ENCODE measurements around the gene PSMG3. TPM values are rescaled to one million over a fixed set of nuclear protein-coding genes. Genes with fewer than 3 reads are reported as not detected.

The PSMG3 gene
- total and polyA plus RNA-seq, 2 of the 8 experiments (the other 6 are each of a cell fraction or from before 2014, with no cell fraction given): 30.2 to 62.0 TPM

- TF ChIP-seq CHD7 (IDR thresholded peaks at IDR 0.05; ENCODE audit: insufficient replicate concordance, low read length) (no peak), ASH2L (IDR thresholded peaks at IDR 0.05; ENCODE audit: low read length) (no peak), KDM4A (IDR thresholded peaks at IDR 0.05; ENCODE audit: low read depth, low read length, severe bottlenecking) (no peak), TEAD4 (IDR thresholded peaks at IDR 0.05; ENCODE audit: low read depth, low read length) (no peak)
These were observed 32.6 kb upstream of the PSMG3 start (continued) for GRCh38 chr7:1602386-1602785.
